NCI-H146 treated with DMSO at 0.1 percent for 48 hours (cell line): ENCODE measurements around the gene ACKR2.

ENCODE experiments used
- DNase-seq: peaks from one replicate; lab custom pipeline; 2025; ENCODE audit not compliant: unreplicated experiment; lab: John Stamatoyannopoulos, UW

ACKR2 gene

DNA sequence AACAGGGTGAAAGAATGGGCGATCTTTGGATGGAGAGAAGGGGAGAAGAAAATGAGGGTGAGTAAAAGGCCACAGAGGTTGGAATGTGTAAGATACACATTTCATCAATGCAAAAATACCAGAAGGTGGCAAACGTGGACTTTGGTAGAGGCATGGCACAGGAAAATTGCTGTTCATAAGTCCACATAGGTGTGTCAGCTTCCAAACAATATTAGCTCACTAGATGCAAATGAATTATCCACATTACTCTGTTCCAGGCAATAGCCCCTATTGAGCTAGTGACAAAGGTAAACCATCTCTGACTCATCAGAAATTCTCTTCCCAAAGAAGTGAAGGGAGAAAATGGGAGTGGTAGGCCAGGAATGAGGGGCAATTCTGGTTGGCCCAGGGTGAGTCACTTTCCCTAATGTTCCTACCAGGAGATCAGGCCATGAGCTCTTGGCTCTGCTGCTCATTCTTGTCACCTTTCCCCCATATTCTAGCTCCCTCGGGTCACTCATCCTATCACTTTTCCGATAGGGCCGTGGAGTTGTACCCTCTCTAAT lies 19.9 kb downstream of the ACKR2 start:
- no peak for DNase-seq

DNA sequence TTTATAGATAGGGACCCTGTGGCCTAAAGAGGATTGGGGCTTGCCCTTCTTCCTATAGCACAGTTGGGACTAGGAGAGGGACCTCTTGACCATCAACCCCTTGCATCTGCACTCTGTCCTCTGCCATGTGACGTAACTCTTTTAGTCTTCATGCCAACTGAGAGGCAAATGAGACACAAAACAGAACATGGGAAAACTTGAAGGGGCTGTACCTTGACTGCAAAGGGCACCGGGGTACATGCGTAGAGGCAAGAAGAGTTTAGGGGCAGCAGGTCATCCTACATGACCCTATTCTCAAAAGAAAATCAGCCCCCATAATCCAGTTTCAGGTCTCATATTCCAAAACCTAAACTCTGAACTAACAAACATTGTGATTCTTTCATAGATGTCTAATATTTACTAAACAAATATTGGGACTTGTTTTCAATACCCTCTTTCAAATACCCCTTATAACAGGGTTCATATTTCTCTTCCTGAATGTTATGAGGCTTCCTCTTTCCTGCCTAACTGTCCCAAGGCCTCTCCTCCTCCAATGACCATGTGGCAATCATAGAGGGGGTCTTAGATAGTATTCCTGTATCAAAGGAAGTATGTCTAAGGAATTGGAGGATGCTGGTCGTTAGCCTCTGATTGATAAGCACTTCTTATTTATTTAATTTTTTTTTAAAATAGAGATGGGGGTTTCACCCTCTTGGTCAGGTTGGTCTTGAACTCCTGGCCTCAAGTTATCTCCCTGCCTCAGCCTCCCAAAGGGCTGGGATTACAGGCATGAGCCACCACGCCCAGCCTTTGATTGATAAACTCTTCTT lies 20.6 kb downstream of the ACKR2 start:
- no peak for DNase-seq

DNA sequence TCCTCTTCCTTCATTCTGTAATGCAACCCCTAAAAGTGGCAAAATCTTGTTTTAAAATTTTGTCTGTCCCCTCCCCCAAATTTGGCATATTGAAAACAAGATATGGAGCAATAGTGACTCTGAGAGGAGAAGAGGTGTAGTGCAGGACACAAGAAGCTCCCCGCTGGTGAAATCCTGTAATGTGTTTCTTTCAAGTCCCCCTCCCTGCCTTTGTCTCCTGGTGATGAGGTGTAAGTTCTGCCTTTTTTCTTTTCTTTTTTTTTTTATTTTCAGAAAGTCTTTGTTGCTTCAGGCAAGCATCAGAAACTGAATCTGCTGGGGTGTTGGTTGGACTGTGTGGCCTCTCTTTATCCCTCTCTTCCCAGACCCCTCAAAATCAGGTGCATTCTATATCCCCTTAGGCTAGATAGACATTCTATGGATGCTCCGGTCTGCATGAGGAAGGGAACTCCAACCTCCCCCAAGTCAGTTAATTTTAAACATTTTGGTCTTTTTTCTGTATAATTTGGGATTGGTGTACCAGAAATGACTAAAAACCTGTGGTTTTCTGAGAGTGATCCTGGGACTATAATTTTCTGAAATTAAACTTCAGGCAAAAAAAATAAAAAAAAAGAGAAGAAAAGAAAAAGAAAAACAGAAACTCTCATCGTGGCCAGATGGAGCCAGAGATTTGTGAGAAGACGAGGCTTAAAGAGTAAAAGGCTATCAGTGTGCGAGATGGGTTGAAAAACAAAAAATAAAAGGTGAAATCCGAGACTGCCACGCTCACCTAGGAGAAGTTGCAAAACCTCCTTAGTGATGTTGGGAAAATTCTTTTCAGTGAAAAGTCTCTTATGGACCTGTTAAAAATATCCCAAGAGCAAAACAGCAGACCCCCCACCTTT lies 21.4 kb downstream of the ACKR2 start:
- no peak for DNase-seq

- DNase-seq: no peak
Measured at GRCh38 chr3:42831321-42831713, 22.1 kb downstream of the ACKR2 start.

- DNase-seq: no peak
Measured at GRCh38 chr3:42836150-42837123, 27.2 kb downstream of the ACKR2 start.

DNA sequence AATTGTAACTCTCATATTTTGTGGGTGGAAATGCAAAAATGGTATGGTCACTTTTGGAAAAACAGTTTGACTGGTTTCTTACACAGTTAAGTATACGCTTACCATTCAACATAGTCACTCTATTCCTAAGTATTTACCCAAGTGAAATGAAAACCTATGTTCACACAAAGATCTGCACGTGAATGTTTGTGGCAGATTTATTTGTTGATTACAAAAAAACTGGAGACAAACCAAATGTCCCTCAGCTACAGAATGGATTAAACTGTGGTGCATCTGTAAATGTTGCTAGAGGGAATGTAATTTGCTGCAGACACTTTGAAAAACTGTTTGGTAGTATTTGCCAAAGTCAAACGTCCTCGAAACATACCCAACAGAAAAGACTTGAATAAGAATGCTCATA lies 29.3 kb downstream of the ACKR2 start:
- no peak for DNase-seq

GRCh38 chr3:42839616-42840015 lies 30.4 kb downstream of the ACKR2 start:
- peak; percentile 11 for DNase-seq

GRCh38 chr3:42841332-42841731 lies 32.1 kb downstream of the ACKR2 start:
- DNase-seq: no peak

GRCh38 chr3:42843713-42844411 lies 34.6 kb downstream of the ACKR2 start:
- DNase-seq: no peak

GRCh38 chr3:42844412-42844713 lies 35.1 kb downstream of the ACKR2 start:
- DNase-seq: no peak

DNA sequence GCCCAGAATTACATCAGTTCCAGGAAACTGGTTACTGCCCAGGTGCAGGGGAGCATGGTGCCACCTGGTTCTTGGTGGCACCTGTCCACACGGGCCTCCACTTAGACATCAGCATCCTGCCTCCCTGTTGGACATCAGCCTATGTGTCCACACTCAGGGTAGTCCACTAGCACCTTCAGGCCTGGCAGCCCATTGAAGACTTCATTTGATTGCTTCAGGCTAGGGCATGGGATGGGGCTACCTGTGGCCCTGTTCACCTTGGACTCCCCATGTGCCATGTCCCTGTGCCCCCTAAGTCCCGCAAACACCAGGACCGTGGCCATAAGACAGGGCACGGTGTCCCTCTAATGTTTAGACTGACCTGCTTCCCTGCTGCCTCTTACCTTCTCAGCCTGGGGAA lies 35.6 kb downstream of the ACKR2 start:
- DNase-seq: no peak

DNA sequence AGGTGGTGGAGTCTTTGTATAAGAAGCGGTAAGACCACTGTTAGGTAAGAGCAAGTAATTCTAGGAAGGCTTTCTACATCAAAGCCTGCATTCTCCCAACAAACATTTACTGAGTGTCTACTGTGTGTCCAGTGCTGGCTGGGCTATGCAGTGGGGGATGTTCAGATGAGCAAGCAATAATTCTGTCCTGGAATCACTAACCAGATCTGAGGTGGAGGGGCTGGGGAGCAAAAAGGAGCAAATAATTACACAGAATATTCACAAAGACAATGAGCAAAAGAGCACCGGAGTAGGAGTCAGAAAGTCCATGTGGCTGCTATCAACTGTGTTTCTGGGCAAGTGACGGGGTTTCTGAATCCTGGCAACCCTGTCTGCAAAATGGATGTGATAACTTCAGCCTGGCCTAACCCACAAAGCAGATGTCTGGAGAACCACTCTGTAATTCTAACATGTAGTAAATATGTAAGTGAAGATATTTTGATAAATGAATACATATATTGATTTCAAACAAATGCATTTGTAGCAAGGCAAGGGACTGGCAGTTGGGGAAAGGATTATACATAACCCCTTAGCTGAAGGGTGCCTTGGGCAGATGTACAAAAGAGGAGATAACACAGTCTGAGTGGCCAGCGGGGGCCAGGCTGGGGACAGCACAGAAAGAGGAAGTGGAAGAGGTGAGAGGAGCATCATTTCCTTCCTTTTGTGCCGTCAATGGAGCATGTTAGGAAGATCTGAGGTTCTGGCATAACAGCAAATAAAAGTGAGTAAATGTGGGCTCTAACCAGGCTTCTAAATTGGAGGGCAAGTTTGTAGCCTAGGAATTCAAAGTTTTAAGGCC lies 37.7 kb downstream of the ACKR2 start:
- DNase-seq: no peak

GRCh38 chr3:42847731-42848130 lies 38.5 kb downstream of the ACKR2 start:
- DNase-seq: no peak

DNA sequence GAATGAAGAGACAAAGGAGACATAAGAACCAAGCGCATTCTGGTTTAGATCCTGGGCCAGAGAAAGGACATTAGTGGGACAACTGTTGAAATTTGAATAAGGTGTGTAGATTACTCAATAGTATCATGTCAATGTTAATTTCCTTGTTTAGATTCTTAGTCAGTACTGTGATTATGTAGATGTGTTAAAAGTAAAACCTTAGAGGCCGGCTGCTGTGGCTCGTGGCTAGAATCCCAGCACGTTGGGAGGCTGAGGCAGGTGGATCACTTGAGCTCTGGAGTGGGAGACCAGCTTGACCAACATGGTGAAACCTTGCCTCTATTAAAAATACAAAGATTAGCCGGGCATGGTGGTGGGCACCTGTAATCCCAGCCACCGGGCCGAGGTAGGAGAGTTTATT lies 39.8 kb downstream of the ACKR2 start:
- no peak for DNase-seq

DNA sequence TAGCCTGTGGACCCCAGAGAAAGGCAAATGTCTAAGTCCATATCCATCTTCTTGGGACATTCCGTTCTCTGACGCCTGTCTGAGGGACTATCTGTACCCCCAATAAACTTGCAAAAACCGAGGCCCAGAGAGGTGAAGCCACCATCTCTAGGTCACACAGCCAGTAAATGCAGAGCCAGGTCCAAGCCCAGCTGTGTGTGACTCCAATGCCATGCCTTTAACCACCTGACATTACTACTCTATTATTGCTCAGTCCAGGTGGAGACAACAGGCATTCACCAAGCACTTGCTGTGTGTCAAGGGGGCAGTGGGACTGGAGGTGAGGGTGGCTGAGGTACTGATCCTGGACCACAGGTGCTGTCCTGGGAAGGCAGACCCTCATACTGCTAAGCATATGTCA lies 41.0 kb downstream of the ACKR2 start:
- DNase-seq: no peak

DNA sequence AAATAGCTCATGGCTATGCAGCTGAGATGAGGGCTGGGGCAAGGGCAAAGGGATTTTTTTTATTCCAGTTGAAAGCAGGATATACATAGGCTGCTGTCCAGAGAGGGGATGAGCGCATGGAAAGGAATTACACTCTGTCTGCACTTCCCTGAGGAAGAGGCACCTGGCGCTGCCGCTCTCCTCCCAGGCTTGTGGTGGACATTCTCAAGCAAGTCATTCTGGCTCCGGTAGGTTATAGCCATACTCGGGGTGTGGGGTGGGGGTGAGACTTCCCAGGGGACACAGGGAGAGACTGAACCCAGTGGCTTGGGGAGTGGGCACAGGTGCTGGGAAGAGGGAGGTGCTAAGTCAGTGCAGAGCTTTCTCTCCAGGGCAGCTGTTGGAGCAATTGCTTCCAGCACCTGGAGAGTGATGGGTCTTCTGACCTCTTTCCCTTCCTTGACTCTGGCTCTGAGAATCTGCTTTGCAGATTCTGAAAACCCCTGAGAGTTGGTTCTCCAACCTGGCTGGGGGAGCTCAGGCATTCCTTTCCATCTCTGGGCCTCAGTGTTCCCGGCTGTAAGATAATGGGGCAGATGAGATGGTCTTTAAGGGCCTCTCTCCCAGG lies 42.1 kb downstream of the ACKR2 start:
- no peak for DNase-seq

GRCh38 chr3:42852441-42852840 lies 43.2 kb downstream of the ACKR2 start:
- no peak for DNase-seq

- no peak for DNase-seq
Measured at GRCh38 chr3:42853056-42853455, 43.8 kb downstream of the ACKR2 start.

DNA sequence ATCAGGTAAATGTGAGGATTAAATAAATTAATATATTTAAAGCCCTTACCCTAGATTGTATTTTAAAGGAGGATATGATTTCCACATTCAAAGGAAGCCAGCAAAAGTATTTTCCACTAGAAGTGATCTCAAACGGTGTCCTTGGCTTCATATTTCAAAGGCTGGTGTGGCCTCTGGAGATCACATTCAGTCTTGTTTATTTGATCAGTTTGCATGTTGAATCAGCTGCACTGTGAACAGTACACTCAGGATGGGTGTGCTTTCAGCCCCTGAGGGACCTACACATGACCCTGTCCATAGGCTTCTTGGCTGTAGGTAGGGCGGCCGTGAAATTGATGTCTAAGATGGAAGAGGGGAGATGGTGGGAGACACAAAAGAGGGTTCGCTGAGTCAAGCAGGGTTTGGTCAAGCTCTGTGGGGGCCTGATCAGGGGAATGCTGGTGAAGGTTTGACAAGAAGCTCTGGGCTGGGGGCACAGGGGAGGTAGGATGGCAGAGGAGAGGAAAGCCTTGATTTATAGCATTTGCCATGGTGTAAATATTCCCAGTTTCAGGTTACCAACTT lies 44.6 kb downstream of the ACKR2 start:
- DNase-seq: peak; percentile 21
